Activated gamma-delta T cell treated with anti-CD3 and anti-CD28 coated beads, Interleukin-2, amount 50 U/mL, for 16 hours (primary cell): ENCODE measurements around the gene KYNU.
"Not testable (repeated sequence)": the region's sequence is repeated elsewhere in the genome, so short reads cannot be mapped to it uniquely, and the experiment has no call there.

Experiments used
- DNase-seq: peaks from one replicate; pipeline ENCODE4 v3.0.0-alpha.2; 2020; ENCODE audit warnings: low read depth

KYNU gene

DNA sequence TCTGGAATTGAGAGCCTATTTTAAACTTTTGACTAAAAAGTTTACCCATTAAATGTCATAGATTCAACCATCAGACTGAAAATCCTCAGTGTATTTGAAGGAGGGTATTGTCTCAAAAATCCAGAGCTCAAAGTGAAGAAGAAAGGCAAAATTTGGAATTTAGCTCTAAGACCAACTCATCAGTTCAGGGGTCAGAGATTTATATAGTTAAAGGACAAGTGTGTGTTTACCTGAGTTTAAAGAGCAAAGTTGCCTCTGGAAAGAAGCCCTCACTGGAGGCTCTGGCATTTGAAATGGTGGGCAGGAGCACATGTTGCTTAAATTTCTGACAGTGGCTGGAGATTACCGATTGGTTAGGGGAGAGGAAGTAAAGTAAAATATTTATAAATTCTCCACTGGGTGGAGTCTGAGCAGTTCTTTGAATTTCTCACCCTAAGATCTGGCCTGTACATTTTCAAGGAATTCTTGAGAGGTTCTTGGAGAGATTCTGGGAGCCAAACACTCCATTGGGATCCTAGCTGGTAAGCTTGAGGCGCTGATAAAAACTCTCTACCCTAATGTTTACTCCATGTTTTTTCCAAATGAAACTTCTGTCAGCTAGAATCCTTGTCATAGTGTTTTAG is at the start of gene KYNU:
Gene KYNU, plus strand, starts transcription at position 449 of the 623 bp plus-strand sequence. CDS start 7,704 bp downstream, outside the sequence.
- no peak for DNase-seq

DNA sequence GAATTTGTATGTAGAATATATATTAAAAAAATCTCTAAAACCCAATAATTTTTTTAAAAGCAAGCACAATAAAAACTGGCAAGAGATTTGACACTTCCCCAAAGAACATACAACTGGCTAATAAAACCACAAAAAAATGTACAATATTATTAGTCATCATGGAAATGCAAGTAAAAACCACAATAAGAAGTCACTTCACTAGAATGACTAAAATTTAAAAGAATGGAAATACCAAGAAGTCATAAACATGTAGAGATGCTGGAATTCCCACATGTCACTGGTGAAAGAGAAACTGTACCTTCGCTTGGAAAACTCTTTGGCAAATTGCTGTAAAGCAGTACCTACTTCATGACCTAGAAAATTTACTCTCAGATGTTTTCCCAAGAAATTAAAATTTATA is 43.4 kb upstream of the KYNU start:
- no peak for DNase-seq

DNA sequence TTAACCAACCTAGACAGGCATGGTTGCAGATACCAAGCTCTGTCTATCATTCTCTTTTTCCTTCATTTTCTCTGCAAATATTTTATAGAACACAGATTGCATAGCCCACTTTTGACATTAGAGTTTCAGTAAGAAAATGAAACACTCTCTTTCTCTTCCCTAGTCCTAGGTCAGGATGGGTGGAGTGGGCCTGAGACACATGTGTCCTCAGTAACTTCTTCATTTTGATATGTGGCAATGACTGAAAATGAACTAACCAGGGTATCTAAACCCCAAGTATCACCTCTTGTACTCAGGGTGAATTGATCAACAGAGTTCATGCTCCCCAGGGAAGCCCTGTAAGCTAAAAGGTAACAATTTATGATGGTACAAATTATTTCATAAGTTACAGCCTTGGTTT is 37.0 kb upstream of the KYNU start:
- DNase-seq = no peak

DNA sequence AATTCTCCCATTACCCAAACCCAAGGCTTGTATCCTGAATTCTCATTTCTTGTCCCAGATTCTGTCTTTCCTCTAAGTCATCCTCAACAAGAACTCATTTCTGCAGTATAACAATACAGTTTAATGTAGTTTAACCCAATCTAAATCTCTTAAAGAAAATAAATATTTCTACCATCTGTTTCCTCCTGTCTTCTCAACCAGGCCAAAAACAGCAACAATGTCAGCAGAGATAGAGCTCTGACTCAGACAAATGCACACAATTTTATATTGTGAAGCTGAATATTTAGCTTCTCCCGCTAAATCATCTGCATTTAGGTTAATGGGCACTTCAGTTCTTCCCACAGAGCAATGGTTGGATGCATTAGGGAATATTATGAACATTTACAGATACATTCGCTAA is 35.7 kb upstream of the KYNU start:
- no peak for DNase-seq

DNA sequence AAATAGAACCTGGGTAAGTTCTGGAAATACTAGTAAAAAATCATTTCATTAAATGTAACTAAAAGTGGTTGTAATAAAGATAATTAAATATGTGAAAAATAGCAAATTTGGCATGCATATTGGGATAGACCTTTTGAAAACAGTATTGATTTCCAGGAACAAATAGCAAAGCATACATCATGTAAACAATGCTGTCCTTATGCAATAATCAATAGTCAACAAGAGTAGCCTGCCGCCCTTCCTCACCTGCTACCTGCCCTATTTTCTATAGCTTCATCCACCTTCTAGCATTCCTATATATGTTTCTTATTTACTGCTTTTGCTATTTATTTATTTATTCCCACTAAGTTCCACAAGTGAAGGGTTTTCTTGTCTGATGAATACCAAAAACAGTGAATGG is 35.1 kb upstream of the KYNU start:
- DNase-seq = no peak

DNA sequence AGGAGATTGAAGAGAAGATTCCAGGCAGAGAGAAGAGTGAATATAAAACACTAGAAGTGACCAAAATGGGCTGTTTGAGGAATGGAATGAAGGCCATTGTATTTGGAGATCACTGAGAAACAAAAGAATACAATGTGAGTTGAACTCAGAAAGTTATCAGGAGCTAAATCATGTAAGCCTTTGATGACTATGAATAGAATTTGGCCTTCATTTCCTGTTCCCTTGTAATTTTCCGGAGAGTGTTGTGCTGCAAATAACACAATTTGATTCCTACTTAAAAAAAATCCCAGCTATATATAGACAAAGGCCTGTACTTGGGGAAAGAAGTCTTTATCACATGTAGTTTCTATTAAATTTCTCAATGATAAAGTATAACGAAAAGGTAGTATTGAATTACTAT is 33.7 kb upstream of the KYNU start:
- no peak for DNase-seq

DNA sequence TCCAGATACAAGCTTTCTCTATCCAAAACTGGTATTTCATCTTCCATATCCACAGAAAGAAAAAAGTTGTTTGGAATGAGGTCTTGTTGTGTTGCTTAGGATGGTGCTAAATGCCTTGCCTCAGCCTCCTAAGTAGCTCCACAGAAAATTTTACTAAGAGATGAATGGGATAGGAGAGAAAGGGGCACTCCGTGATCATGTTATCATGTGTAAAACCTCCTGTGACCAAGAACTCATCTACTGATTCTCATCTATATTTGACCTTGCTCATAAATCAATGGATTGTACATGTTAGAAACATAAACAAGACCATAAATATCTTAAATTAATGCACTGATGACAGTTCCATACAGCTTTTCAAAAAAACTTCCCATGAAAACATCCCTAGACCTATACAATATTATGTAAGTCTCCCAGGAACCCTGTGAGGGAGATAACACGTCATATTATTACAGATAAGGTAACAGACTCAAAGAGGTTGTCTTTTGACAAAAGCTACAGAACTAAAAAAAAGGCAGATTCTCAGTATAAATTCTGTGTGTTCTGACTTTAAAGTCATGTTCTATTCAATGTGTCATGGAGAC is 29.3 kb upstream of the KYNU start:
- DNase-seq = no peak

DNA sequence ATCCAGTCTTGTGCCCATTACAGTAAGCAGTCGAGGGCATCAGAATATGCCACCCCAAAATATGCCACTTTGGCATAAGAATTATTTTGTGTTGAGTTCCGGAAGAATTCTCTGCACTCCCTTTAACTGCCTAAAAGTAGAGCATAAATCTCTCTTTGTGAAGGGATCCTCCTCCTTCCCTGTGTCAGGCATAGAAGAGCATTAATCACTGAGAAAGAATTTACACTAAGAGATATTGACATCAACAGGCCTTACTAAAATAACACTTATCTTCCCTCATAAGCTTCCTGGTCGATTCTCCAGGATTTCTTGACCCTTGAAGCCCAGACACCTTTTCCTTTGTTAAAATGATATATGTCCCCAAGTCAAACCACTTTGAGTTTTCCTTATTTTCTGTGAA is 27.6 kb upstream of the KYNU start:
- no peak for DNase-seq

DNA sequence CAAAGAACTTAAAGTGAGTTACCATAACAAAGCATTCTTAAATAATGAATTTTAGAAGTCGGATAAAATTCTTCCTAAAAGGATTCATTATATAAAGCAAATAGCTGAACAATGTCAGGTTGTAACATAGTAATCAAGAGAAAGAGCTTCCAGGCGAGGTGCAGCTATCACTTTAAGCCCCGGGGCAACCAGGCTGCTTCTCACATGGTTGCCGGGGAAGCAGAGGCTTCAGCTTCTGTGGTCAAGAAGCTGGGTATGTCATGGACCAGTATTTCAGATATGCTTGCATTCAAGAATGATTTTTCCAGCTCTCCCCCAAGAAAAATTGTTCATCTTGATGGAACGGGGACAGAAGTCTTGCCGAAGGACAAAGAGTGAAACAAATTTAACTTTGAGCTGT is 23.6 kb upstream of the KYNU start:
- no peak for DNase-seq

DNA sequence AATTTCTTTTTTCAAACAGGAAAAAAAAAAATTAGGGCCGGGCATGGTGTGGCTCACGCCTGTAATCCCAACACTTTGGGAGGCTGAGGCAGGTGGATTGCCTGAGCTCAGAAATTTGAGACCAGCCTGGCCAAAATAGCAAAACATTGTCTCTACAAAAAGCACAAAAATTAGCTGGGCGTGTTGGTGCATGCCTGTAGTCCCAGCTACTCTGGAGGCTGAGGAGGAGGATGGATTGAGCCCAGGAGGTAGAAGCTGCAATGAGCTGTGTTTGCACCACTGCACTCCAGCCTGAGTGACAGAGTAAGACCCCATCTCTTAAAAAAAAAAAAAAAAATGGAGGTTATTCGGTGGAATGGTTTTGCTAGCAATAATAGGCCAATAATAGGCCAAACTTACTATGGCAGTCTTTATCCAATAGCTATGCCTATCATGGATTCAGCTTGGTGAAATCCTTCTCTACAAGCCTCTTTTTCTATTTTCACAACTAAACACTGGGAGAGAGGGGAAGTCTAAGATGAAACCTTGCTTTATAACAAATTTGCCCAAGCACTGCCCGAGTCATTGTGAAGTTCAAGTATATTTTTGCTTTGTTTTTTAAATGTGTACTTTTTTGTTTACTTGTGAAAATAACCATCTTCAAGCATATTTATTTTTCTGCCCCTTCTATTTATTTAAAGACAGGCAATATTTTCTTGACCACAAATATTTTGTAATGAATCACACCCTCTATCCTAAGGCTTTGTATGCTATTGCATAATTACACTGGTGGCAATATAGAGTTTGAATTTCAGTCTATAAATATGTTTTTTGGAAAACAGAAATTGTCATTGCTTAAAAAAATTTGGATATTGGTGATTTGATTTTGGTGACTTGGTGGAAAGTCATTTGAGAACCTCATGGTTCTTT is 20.0 kb upstream of the KYNU start:
- DNase-seq = no peak

DNA sequence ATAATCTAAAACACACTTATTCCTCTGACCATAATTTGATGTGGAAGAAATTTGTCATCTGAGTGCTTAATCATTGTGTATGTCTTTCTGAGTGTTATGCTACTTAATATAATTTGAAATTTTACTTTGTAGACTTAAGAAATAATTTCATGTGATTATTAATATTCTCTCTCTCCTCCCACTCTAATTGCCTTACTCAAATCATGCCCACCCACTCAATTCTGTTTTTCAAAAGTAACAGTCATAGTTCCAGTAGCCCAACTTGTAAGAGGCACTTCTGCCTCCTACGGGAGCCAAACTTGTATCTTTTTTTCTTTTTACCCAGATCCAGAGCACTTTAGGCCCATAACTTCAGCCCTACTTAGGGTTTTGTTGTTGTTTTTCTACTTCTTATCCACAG is 18.5 kb upstream of the KYNU start:
- no peak for DNase-seq

DNA sequence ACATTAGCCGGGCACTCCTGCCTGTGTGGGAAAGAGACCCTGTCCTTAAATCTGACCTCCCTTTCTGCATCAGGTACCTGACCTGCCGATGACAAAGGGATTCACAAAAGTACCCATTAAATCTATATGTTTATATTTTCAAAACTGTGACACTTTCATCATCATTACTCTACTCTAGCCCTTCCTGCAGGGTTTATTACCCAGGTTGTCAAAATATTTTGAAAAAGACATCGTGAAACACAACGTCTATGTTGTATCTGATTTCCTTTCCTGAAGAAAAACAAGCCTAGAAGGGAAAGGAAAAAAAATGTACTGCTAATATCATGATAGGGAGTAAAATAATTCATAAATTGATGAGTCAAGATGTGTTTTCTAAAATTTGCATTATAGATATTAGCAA is 15.2 kb upstream of the KYNU start:
- DNase-seq = no peak

DNA sequence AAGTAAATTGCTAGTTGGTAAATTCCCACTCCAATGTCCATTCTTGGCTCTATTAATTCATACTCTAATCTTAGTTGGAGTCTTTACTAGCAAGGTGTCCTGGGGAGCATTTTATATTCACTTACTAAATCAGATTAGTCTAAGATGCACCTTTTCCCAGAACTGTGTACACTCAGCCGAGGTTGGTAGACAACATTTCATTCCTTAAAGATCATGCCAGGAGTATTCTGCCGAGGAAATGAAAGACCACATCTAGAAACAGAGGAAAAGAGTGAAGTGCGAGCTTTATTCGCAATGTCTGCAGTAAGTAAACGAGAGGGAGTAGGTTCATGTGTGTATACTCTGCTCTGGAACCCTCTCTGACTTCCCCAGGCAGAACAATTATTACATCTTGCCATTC is 14.6 kb upstream of the KYNU start:
- no peak for DNase-seq

DNA sequence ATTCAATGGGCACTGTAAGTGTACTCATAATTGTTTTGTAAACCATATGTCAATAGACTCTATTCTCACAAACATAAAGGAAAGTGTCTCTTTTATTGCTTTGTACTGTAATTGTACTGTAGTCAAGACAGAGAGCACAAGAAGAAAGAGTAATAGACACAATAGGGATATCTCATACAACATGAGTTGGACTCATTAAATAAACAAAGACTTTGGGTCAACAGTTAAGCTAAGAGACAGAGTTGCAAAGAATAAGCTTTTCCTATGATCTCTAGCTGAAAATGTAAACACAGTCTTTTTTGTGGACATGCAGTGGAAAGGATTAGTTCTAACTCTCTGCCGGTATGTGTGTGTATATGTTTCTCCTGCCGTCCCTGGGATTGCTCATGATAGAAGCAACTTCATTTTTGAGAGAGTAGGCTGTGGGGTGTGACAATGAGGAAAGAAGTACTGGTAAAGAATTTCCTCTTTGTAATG is 13.9 kb upstream of the KYNU start:
- DNase-seq = no peak

DNA sequence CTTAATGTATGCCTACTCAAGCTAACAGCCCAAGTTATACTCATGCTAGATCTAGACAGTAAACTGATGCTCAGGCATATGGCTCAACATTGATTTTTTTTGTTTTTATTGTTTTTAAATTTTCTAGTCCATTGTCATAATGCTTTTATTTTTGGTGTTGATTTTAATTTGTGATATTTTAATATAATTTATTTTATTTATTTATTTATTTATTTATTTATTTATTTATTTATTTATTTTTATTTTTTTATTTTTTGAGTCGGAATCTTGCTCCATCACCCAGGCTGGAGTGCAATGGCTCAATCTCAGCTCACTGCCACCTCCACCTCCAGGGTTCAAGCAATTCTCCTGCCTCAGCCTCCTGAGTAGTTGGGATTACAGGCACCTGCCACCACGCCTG is 12.9 kb upstream of the KYNU start:
- DNase-seq = not testable (repeated sequence)

DNA sequence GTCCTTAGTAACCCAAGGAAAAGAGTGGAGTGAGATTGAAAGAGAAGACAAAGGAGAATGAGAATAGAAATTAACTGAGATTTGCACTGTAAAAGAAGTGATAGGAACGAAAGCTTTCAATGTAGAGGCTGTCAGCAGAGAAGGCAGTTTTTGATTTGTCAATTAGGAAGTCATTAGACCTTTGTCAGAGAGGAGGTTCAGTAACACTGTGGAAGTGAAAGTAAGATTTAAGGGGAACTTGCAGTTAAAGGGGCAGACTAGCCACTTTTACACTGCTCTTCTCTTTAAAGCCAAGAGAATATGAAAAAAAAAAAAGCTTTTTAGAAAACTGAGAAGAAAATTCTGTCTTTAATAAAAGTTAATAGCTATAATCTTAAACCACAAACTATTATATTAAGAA is 11.5 kb upstream of the KYNU start:
- no peak for DNase-seq

DNA sequence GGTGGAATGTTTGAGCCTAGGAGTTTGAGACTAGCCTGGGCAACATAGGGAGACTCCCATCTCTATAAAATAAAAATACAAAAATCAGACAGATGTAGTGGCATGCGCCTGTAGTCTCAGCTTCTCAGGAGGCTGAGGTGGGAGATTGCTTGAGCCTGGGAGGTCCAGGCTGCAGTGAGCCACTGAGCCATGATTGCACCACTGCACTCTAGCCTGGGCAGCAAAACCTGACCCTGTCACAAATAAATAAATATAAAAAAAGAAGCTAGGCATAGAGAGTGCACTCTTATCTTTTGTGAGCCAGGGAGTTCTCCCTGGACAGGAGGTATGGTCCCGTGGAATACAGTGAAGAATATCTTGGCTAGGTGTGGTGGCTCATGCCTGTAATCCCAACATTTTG is 11.0 kb upstream of the KYNU start:
- DNase-seq = no peak

DNA sequence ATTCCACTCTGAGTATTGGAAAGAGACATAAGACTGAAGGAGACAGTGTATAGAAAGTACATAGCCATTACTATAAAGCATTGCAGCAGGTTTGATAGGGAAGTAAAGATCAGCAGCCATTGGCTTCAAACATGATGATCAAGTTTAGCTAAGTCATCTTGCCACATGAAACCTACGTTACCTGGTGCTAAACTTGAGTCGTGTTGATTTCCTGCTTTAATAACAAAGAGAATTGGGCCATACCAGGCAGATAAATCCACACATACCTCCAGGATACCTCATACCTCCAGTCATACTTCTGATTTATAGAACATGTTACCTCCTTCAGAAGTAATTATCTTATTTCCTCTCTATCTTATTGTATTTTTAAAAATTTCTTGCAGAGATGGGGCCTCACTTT is 10.3 kb upstream of the KYNU start:
- no peak for DNase-seq

DNA sequence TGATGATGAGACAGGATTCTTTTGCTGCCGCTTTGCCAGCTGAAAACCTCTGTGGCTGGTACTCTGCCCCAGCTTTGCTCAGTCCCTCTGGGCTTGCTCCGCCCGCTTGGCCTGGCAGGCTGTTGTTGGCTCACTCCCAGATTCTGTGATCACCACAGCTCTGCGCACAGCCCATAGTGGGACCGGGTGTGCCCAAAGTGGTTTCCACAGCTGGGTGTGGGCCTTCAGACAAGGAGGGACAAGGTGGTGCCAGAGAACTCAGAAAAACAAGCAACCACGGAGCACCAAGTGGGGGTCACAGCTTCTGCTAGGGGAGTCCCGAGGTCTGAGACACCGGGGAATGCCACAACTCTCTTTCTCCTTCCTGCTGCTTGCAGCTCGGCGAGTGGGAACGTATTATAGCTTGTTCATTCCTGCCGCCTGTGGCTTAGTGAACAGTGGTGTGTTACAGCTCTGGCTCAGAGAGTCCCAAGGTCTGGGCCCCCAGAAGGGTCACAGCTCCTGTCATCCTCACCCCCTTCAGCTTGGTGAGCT is 9.2 kb upstream of the KYNU start:
- no peak for DNase-seq

DNA sequence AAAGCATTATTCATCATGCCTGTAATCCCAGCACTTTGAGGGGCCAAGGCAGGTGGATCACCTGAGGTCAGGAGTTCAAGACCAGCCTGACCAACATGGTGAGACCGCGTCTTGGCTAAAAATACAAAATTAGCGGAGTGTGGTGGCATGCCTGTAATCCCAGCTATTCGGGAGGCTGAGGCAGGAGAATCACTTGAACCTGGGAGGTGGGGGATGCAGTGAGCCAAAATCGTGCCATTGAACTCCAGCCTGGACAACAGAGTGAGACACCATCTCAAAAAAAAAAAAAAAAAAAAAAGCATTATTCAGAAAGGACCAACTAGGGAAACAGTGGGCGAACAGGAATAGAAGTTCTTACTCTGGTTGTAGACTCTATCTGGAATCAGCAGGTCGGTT is 8.4 kb upstream of the KYNU start:
- DNase-seq = not testable (repeated sequence)

DNA sequence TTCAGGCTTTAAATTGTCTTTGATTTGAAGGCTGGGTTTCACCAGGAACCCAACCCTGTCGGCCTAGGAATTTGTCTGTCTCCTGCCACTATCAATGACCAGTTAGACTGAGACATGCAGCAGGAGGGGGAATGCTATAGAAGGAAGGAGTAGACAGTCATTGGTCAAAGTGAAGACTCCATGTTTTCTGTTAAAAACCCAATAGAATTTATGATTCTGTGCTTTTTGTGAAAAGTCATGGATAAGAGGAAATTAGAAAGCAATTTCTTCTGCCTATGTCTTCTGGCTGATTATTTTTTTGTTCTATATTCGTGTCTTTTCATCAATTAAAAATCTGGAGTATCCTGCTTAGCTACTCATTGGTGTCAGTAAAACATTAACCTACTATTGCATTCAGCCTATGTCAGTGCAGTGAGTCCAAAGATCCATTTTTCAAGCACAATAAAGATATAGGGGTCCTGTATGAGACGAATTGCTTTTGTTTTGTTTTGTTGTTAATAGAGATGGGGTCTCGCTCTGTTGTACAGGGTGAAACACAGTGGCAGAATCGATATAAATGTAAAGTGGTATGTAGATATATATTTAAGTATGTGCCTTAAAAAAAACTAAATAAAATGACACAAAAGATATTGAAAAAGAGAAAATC is 7.9 kb upstream of the KYNU start:
- no peak for DNase-seq

DNA sequence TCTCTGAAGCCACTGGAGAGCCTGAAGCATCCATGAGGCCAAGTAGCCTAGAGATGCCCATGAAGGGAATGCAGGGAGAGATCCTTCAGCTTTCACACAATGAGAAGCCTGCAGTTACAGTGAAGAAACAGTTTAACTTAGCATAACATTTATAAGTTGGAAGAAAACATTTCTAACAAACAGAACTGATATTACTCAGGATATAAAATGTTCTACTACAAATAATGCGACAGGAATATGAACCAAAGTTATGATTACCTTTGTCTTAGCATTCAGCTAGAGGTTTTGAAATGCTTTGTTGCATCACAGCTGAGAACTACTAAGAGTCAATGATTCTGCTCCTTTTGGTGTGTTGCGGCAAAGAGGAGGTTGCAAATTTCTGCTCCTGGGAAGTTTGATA is 6.9 kb upstream of the KYNU start:
- no peak for DNase-seq
